NCI-H2029 (cell line): ENCODE results near the gene DENND1B.

ENCODE experiments used
- DNase-seq: peaks from one replicate; lab custom pipeline; 2025; lab: John Stamatoyannopoulos, UW

The DENND1B gene

DNA sequence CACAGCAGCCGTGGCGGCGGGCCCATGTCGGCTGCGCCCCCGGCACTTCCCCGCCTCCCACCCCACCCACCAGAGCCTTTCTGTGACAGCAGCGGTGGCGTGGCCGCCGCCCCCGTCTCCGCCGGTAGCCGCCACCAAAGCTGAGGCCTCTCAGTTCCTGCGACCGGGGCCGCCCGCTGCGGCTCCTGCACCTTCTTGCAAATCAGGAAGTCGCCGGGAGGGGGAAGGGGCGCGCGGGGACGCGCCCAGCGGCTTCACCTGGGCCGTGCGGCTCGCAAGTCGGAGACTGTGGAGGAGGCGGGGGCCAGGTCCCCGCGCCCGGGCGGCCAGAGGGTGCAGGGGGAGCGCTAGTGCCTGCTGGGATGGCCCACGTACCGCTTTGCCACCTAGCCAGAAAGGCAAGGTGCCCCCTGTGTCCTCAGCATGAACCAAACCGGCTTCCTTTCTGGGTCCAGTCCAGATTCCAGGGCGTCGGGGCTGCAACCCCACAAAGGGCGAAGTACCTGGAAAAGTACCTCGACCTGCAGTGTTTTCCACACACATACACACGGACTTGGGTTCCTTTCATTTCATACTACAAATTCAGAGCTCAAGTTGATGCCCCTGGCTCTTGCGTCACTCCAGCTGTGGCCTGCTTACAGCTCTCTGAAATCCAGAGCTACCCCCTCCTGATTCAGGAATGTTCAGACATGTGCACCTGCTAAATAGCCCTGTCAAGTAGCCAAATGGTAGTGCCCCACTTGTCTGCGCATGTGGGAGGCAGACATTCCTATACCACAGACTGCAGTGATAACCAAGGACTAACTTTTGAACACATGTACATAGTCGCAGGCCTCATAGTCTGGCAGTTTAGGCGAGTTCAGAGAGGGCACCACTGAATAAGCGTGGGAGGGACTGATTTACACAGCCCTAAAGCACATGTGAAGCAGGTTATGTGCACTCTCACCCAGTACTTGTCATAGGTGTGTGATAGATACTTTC is at the start of gene DENND1B:
Gene DENND1B (minus strand): TSS at position 199 of the 981 bp plus-strand sequence. CDS start 325 bp downstream, outside the sequence.
- peak; percentile 24 for DNase-seq

GRCh38 chr1:197814306-197814705 is 39.0 kb upstream of the DENND1B start:
- DNase-seq, result no peak

DNA sequence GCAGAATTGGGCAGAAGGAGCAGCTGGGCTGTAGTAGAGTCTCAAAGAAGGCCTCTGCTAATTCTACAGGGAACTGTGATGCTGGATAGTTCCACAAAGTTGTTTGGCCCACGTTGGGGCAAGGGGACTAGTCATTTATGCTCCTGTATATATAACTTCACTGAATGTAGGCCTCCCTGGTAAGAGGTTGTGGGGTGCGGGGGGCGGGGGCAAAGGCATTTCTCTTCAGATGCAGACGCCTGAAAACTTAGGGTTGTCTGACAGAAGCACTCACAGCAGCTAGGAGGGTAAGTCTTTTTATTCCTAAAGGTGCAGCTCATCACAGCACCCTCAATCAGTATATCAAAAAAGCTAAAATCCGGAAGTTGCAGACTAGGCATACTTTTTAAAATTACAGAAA is 38.5 kb upstream of the DENND1B start:
- no peak for DNase-seq

GRCh38 chr1:197811769-197812168 is 36.5 kb upstream of the DENND1B start:
- no peak for DNase-seq

- no peak for DNase-seq
These were observed 35.5 kb upstream of the DENND1B start for GRCh38 chr1:197810812-197811211.

DNA sequence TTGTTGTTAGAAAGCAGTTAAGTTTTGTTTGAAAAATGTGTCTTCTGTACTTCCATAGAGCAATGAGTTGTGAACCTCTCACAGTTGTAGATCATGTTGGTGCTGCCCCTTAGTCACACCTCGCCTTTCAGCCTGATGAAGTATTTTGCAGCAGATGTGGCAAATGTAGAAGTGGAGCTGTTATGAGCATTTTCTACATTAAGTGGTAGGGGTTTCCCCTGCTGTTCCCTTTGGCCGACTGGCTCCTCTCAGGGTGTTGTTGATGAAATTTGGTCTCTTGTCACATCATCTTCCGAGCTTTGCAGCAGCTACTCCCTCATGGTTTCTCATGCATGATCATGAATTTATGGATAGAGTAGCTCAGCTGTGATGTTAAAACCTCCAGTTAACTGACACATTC is 33.6 kb upstream of the DENND1B start:
- no peak for DNase-seq

DNA sequence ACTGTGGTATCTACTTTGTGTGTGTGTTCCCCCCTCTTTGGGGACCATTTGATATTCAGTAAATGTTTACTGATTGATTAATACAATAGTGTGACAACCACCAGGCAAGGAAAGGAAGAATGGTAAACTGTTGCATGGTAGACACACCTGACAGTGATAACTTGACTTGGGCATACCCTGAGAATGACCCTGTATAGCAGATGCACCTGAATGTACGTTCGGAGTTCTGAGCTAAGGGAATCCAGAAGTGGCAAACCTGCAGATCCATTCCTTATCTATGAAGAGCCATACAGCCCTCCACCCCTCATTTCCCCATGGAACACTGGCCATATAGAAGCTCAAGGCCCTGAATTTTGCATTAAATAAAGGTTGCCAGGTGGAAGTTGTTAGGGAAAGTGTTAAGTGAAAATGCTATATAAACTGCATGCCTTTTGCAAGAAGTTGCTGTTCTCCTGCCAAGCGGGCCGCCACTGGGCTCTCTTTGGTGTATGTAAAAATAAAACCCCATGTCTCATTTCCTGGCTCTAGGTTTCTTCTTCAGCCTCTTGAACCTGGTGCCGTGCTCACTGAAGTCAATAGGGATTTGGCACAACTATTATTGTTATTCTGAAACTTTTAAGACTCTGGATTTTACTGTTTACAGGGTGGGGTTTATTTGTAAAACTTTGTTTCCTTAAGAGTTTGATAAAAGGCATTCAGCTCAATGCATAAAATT is 32.6 kb upstream of the DENND1B start:
- no peak for DNase-seq

DNA sequence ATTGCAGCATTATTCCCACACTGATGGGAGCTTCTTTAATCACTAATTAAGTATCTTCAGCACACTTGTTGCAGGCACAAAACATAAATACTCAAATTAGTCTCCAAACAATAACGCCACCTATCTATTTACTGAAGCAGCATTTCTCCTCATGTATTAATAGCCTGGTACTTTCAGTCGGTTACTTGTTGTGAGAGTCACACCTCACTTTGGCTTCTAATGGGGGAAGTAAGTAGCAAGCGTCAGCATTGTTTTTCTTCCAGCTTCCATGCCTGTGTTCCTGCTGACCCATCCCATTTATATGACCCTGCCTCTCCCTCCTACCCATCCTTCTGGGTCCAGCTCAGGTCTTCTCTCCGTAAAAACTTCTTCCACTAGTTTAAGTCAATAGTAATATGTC is 31.9 kb upstream of the DENND1B start:
- DNase-seq, result no peak

DNA sequence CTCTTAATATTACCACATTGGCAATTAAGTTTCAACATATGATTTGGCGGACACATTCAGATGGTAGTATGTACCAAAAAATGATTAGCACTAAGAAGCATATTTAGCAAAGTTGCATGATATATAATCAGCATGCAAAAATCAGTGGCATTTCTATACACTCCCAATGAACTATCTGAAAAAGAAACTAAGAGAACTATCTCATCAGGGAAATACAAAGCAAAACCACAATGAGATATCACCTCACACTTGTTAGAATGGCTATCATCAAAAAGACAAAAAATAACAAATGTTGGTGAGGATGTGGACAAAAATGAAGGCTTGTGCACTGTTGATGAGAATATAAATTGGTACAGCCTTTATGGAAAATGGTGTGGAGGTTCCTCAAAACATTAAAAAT is 31.4 kb upstream of the DENND1B start:
- no peak for DNase-seq

GRCh38 chr1:197801684-197802083 is 26.4 kb upstream of the DENND1B start:
- no peak for DNase-seq

GRCh38 chr1:197801111-197801482 is 25.8 kb upstream of the DENND1B start:
- DNase-seq, result no peak

GRCh38 chr1:197800379-197801110 is 25.3 kb upstream of the DENND1B start:
- no peak for DNase-seq

DNA sequence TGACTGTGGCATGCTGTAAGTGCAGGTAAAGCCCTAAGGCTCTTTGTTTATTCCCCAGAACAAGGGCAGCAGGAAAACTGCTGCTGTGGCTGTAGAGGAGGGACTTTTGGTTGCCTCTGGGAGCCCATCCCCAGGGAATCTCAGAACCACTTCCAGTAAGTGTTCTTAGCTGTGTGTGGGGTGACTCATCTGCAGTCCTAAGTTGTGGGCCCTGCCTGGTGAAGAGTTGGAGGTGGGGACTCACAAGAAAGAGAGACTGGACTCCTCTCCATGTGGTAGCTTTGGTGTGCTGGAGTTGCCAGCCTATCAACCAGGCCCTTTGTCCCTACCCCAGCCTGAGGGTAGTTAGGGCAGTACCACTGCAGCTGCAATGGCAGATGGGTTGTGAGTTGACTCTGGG is 24.0 kb upstream of the DENND1B start:
- no peak for DNase-seq

- no peak for DNase-seq
These were observed 23.2 kb upstream of the DENND1B start for GRCh38 chr1:197798492-197798891.

DNA sequence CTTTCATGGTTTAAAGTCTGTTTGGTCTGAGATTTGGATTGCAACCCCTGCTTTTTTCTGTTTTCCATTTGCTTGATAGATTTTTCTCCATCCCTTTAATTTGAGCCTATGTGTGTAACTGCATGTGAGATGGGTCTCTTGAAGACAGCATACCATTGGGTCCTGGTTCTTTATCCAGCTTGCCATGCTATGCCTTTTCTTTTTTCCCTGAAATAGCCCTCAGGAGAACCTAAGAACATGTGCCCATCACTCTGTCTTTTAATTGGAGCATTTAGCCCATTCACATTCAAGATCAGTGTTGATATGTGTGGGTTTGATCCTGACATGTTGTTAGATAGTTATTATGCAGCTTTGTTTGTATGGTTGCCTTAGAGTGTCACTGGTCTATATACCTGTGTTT is 21.7 kb upstream of the DENND1B start:
- no peak for DNase-seq

- DNase-seq, result no peak
These were observed 13.8 kb upstream of the DENND1B start for GRCh38 chr1:197788741-197789739.

DNA sequence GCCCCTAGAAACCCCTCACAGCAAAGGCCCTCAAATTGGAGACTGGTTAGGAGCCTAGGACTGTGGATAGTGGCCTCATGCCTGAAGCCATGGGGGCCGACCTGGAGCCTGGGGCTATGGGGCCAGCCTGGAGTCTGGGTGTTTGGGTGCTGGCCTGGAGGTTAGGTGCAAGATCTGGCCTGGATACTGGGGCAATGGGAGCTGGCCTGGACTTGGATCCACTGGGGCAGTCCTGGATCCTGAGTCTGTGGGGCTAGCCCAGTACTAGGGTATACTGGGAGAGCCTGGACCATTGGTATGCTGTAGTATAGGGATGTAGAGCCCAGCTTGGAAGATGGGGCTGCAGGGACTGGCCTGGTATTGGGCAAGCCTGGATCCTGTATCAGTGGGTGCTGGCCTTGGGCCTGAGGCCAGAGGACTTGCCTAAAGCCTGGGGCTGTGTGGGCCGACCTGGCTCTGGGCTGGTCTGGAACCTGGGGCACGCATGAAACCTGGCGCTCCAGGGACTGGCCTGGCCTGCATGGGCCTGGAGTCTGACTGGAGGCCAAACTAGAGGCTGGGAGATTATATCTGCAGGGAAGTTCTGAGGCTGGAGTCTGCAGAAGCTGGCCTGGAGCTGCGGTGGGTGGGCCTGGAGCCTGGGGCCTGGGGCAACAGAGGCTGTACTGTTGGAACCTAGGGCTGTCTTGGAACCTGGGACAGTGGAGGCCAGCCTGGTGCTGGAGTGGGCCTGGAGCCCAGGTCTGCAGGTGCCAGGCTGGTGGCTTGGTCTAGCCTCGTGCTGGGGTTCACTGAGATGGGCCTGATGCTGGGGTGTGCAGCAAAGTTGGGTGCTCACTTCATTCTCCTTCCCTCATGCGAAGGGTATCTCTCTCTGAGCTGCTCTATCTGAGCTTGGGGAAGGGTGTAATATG is 12.6 kb upstream of the DENND1B start:
- no peak for DNase-seq

DNA sequence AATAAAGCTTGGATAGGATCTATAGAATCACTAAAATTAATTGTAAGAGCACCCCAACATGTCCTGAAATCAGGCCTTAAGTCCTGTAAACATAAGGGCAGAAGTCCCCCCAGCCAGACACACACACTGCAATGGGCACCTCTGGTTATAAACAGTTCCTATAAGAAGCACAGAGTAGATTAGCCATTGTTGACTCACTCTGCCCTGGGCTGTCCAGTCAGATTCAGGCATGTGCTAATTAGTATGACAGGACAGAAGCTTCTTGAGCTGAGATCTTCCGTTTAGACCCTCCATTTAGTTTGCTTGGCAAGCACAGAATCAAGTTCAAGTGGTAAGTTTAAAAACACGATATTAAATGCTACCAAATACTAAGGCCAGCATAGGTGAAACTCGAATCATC is 11.8 kb upstream of the DENND1B start:
- no peak for DNase-seq

GRCh38 chr1:197786280-197786679 is 11.0 kb upstream of the DENND1B start:
- DNase-seq, result no peak

GRCh38 chr1:197783510-197783948 is 8.2 kb upstream of the DENND1B start:
- no peak for DNase-seq
